ENCODE data around the gene HPDL.
"Not testable (repeated sequence)": the region's sequence is repeated elsewhere in the genome, so short reads cannot be mapped to it uniquely, and the experiment has no call there.

The HPDL gene

GRCh38 chr1:45326627-45327623 lies at the start of gene HPDL:
TSS of gene HPDL (plus strand) at chr1:45326895. CDS start at chr1:45327149, 254 bp downstream.
- DNase-seq = no peak

DNA sequence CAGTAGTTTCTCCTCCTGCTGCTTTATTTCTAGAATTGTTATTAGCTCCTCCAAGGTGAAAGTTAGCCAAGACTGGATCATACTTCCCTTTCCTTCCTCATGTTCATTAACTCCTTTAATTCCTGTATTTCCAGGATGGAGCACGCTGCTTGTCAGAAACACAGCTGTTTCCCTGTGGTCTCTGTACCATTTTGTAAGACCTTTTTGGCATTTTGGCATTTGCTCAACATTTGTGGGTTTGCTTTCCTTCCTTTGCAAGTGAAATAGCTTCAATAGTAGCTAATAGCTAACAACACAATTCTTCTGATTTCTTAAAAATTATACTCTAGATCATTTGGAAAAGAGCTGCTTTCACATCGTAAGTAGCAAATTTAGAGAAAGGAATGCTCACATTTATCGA lies 44.3 kb upstream of the HPDL start:
- DNase-seq = no peak

DNA sequence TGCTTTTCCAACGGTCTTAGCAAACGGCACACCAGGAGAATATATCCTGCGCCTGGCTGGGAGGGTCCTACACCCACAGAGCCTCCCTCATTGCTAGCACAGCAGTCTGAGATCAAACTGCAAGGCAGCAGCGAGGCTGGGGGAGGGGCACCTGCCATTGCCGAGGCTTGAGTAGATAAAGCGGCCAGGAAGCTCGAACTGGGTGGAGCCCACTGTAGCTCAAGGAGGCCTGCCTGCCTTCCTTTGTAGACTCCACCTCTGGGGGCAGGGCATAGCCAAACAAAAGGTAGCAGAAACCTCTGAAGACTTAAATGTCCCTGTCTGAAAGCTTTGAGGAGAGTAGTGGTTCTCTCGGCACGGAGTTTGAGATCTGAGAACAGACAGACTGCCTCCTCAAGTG lies 41.8 kb upstream of the HPDL start:
- not testable (repeated sequence) for DNase-seq

DNA sequence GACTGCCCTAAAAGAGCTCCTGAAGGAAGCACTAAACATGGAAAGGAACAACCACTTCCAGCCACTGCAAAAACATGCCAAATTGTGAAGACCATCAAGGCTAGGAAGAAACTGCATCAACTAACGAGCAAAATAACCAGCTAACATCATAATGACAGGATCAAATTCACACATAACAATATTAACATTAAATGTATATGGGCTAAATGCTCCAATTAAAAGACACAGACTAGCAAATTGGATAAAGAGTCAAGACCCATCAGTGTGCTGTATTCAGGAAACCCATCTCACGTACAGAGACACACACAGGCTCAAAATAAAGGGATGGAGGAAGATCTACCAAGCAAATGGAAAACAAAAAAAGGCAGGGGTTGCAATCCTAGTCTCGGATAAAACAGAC lies 40.2 kb upstream of the HPDL start:
- DNase-seq = not testable (repeated sequence)

- DNase-seq = not testable (repeated sequence)
Measured at GRCh38 chr1:45291002-45291401, 35.7 kb upstream of the HPDL start.

DNA sequence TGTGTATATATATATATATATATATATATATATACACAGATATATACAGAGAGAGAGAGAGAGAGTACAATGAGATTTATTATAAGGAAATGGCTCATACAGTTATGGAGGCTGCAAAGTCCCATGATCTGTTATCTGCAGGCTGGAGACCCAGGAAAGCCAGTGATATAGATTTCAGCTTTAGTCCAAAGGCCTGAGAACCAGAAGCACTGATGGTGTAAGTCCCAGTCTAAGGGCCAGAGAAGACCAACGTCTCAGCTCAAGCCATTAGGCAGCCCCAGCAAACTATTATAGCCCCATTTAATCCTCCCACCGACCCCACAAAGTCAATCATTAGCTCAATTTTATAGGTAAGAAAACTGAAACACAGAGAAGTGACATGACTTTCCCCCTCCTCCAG lies 35.0 kb upstream of the HPDL start:
- no peak for DNase-seq

- DNase-seq = no peak
Measured at GRCh38 chr1:45297666-45298356, 28.9 kb upstream of the HPDL start.

DNA sequence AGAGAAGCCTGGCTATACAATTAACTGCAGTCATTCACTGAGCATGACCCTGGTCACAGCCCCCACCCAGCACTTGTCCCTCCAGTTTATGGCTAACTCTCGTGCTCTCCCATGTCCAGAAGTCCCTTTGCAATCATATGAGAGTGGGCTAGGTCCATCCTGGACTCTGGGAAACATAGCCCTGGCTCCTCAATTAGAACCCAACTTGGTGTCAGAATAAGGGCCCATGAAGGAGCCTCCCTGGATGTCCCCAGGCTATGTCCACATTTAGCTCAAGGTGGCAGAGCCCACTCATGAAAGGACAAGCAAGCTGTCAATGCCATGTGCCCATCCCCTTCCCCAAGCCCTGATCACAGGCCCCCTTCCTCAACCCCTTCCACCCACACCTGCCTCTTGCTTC lies 27.4 kb upstream of the HPDL start:
- DNase-seq = no peak

DNA sequence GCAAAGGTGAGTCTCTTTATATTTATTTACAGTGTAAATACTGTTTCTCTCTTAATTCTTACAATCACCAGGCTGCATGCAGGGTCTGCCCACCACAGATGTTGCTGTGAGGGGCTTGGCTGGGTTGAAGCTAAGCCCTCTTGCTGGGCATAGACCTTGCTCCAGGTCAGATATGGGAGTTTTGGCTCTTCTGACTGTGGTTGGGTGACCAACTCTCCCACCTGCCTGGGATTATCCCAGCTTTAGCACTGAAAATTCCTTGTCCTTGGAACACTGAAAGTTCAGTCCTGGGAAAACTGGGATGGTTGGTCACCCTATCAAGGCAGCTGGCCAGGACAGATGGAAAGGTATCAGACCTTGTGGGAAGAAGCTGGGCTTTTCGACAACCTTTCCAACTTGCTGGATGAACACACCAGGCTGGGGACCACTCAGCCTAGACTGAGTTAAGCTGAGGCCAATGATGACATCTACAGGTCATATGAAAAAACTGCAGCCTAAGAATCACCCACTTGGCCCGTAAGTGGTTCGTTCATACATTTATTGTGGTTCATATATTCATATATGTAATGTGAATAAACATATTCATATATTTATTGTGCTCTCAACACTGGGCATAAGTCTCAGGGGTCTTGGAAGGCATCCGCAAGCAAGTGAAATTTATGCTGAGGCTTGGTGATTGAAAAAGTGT lies 26.6 kb upstream of the HPDL start:
- DNase-seq = no peak

DNA sequence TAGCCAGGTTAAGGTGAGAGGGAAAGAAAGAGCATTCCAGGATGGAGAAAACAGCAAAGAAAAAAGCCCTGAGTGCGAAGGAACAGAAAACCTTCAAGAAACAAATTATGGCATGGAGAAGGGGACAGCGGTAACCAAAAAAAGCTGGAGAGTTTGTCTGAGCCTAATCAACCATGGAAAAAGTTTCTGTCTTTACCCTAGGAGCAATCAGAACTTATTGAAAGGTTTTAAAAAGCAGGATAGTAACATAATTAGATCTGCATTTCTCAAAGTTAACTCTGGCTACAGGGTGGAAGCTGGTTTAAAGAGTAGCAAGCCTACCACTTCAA lies 26.1 kb upstream of the HPDL start:
- no peak for DNase-seq

- no peak for DNase-seq
Measured at GRCh38 chr1:45302505-45303150, 24.1 kb upstream of the HPDL start.

DNA sequence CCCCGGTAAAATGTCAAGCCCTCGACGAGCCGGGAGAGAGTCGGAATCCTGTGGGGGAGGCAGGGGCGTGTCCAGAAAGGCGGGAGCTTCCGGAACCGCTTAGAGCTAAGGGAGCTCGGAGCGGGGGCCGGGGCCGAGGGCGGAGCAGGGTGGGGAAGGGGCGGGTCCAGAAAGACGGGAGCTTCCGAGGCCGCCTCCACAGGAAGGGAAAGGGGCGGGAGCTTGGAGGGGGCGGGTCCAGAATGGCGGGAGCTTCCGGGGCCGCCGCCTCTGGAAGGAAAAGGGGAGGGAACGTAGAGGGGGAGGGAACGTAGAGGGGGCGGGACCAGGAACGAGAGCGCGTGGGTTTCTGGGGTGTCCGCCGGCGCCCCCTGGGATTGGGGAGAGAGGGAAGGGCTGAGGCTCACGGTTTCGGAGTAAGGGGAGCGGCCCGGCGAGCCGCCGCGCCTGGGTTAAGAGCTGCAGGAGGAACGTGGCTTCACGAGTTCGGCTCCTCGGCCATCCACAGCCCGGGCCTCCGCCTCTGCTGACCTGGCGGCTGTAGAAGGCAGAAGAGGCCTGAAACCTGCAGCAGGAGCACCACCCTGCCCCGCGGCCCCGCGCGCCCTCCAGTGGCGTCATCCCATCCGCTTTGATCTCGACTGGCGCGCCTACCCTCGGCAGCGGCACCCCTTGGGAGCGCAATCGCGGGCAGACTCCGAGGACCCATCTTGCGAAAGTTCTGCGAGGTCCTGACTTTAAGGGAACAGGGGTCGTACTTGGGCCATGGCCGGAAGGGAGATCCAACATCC lies 23.0 kb upstream of the HPDL start:
- DNase-seq = peak; percentile 86

DNA sequence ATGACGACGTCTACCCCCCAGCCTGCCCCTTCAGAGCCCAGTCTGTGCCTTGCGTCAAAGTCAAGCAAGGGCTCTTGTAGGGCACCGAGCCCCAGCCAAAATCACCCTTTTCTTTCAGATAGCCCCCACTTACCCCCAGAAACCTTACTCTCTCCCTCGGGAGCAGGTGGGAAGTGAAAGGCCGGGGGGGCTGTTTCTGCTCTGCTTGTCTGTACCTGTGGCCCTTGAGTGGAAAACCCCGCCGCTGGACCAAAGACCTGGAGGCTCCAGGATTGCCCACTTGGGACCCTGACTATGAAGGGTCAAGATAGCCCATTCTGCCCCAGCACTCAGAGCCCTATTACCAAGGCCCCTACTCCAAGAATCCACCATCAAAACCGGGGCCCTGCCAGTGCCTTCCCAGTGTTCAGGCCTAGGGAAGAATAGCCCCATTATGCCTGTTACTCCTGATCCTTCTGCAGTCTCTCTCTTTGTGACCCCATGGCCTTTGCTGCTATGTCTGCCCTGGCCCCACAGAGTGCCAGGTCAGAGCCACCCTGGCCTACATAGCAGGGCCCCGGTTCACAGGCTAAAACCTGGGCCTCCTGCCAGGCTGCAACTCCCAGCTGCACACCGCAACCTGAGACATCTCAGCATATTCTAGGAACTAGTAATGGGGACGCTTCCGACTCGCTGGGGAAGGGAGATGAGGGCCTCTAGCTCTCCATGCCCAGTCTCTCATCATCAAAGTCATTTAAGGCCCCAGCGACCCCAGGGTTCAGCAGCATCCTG lies 22.2 kb upstream of the HPDL start:
- no peak for DNase-seq

- no peak for DNase-seq
Measured at GRCh38 chr1:45305231-45305630, 21.5 kb upstream of the HPDL start.

DNA sequence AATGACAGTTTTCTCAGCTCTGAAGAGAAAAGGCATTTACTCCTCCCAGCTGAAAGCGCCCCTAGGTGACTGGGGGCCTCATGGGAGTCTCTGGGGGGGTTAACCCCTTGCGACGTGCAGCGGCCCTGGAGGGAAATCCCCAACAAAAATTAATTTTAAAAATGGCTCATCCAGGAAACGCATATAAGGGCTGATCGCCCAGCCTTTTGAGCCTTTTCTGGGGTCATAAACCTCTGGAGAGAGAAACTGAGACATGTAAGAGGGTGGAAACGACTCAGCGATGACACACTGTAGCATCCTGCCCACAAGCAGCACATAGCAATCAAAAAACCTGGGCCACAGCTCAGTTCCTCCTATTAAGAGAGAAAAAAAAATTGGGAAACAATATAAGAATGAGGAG lies 20.4 kb upstream of the HPDL start:
- DNase-seq = no peak

- no peak for DNase-seq
Measured at GRCh38 chr1:45306905-45307304, 19.8 kb upstream of the HPDL start.

GRCh38 chr1:45314266-45314665 lies 12.4 kb upstream of the HPDL start:
- no peak for DNase-seq

DNA sequence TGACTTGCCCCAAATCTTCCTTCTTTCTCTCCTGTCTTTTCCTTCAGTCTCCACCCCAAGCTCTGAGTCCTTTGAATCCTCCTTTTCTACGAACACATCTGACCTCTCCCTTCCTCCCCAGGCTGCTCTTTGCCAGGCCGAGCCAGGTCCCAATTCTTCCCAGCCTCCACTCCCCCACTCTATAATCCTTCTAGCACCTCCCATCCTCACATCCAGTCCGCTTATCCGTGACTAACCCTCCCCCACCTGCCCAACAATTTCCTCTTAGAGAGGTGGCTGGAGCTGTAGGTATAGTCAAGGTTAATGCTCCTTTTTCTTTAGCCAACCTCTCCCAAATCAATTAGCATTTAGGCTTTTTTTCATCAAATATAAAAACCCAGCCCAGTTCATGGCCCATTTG lies 9.5 kb upstream of the HPDL start:
- DNase-seq = no peak

GRCh38 chr1:45319761-45320160 lies 6.9 kb upstream of the HPDL start:
- DNase-seq = no peak

DNA sequence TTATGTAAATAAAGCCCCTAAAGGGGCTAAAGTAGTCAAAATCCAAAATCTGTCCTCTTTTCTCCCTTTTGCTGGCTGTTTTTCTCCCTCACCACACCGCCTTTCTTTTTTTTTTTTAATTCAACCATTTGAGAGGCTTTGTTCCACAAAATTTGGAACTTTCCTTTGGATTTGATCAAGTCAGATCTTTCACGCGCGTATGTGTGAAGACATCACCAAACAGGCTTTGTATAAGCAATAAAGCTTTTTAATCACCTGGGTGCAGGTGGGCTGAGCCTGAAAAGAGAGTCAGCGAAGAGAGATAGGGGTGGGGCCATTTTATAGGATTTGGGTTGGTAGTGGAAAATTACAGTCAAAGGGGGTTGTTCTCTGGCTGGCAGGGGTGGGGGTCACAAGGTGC lies 5.3 kb upstream of the HPDL start:
- DNase-seq = no peak

DNA sequence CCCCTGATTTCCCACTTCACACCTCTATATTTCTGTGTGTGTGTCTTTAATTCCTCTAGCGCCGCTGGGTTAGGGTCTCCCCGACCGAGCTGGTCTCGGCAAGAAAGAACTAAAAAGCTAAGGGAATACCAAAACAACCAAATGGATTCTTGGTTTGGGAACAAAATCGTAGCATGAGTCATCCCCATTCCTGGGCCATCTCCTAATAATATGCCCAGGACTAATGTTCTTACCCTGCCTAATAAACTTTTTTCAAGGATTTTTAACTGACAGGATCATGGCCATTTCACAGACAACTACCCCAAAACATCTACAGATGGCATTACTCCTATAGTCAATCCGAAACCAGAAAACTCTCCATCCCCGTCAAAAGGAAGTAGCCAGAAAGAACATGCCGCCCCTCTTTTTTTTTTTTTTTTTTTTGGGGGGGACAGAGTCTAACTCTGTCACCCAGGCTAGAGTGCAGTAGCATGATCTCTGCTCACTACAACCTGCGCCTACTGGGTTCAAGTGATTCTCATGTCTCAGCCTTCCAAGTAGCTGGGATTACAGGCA lies 4.1 kb upstream of the HPDL start:
- no peak for DNase-seq
